Activated CD8-positive, alpha-beta T cell treated with anti-CD3 and anti-CD28 coated beads for 36 hours (primary cell): Measurements from ENCODE around the gene EPRS1. TPM values are rescaled to one million over a fixed set of nuclear protein-coding genes. Genes with fewer than 3 reads are reported as not detected.
A peak's percentile ranks its signal among the peaks of the same experiment; 100 is the strongest.

ENCODE experiments used
- ATAC-seq: fragments of 200-7000 bp; cut with Tn5 transposase; one replicate; pipeline ENCODE4 v1.10.0; 2021; ENCODE audit warnings: mild to moderate bottlenecking, moderate library complexity
- CTCF ChIA-PET: fragments of 350-600 bp; sonication (Branson Sonifier 250); formaldehyde crosslinking; loops from one replicate; lab custom pipeline; 2021; ENCODE audit warnings: antibody characterized with exemption; lab: Charles Lee
- POLR2A ChIA-PET: fragments of 350-600 bp; sonication (Branson Sonifier 250); formaldehyde crosslinking; loops from one replicate; lab custom pipeline; 2021; ENCODE audit warnings: antibody characterized with exemption; lab: Charles Lee
- DNase-seq: peaks from one replicate; pipeline ENCODE4 v3.0.0-alpha.2; 2020
- H3K27ac Mint-ChIP-seq: one replicate; pipeline ENCODE4 v1.8.0; 2021; ENCODE audit warnings: mild to moderate bottlenecking, mixed read lengths
- H3K27me3 Mint-ChIP-seq: one replicate; pipeline ENCODE4 v1.8.0; 2021; ENCODE audit warnings: mixed read lengths
- H3K36me3 Mint-ChIP-seq: one replicate; pipeline ENCODE4 v1.8.0; 2021; ENCODE audit warnings: low read depth, mixed read lengths
- H3K4me1 Mint-ChIP-seq: one replicate; pipeline ENCODE4 v1.8.0; 2021; ENCODE audit warnings: low read depth, mixed read lengths
- H3K4me3 Mint-ChIP-seq: one replicate; pipeline ENCODE4 v1.8.0; 2021; ENCODE audit warnings: mild to moderate bottlenecking, moderate library complexity, mixed read lengths
- H3K9me3 Mint-ChIP-seq: one replicate; pipeline ENCODE4 v1.8.0; 2021; ENCODE audit warnings: mixed read lengths
- intact Hi-C: fragments of 100-400 bp; cut with micrococcal nuclease; formaldehyde crosslinking; loops from one replicate; pipeline ENCODE4 v1.10.0; 2022
- total RNA-seq, 2 experiments: library from RNA; stranded (reverse); gene quantifications; one replicate each; pipeline ENCODE4 v1.2.3, GENCODE V29; 2021
- TF ChIP-seq, protein P1 (sequence below): fragments of 200-600 bp; IDR thresholded peaks from one replicate; pipeline ENCODE4 v1.8.0; 2022; ENCODE audit warnings: antibody characterized with exemption, mild to moderate bottlenecking

Gene EPRS1
- total RNA-seq, 2 experiments from 2014 or later: 200 to 210 TPM

DNA sequence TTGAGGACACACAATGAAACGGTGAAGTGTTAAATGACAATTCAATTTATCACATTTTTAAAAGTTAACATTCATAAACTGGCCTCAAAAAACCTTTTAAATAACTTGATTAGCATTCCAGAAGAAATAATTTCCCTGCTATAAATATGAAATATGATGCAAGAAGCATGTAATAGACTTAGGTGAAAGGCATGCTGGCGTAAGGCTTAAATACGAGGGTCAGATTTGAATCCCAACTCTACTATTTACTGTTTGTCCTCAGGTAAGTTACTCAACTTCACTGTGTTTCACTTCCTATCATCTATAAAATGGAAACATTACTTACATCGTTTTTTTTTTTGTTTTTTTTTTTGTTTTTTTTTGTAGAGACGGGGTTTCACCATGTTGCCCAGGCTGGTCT lies 40.8 kb downstream of the EPRS1 start:
- ChIA-PET POLR2A (no interaction called here), CTCF (no interaction called here)
- ATAC-seq: no peak

DNA sequence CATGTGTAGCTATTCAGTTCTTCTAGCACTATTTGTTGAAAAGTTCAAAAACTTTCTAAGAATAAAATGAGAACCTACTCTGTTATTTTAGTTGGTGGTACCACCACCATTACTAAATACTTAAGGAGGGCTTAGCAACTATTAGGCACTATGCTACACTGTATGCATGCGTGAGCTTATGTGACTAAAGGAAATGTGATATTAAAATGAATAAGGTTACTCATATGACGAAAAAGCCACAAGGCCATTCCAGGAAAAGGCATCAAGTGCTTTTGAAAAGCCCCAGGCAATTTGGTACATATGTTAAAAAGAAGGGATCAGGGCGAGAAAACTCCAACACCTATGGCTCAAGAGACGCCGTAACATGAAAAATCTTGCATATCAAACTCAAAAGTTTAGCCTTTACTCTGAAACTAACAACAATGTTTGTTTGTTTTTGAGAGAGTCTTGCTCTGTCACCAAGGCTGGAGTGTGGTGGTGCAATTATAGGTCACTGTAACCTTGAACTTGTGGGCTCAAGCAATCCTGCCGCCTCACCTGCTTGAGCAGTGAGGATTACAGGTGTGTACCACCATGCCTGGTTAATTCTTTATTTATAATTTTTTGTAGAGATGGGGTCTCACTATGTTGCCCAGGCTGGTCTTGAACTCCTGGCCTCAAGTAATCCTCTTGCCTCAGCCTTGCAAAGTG lies 42.5 kb downstream of the EPRS1 start:
- ChIA-PET CTCF (interaction anchor here (0.8 to 1.3 kb wide), 2 partner anchors 9 to 28 kb away, joined by 3 to 5 read pairs; no protein-coding TSS in a partner anchor), POLR2A (no interaction called here)
- Mint-ChIP-seq H3K4me1 (peaks cover 6% of the 10 kb centered on the region), H3K36me3 (peaks cover 41% of the 10 kb centered on the region), H3K4me3 (no peak overlapping the region), H3K9me3 (no peaks in the 10 kb centered on the region), H3K27me3 (no peaks in the 10 kb centered on the region), H3K27ac (no peak overlapping the region)
- TF ChIP-seq, protein P1, sequence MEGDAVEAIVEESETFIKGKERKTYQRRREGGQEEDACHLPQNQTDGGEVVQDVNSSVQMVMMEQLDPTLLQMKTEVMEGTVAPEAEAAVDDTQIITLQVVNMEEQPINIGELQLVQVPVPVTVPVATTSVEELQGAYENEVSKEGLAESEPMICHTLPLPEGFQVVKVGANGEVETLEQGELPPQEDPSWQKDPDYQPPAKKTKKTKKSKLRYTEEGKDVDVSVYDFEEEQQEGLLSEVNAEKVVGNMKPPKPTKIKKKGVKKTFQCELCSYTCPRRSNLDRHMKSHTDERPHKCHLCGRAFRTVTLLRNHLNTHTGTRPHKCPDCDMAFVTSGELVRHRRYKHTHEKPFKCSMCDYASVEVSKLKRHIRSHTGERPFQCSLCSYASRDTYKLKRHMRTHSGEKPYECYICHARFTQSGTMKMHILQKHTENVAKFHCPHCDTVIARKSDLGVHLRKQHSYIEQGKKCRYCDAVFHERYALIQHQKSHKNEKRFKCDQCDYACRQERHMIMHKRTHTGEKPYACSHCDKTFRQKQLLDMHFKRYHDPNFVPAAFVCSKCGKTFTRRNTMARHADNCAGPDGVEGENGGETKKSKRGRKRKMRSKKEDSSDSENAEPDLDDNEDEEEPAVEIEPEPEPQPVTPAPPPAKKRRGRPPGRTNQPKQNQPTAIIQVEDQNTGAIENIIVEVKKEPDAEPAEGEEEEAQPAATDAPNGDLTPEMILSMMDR: no peak
- ATAC-seq (peak; percentile 47), DNase-seq (no peak)
- intact Hi-C loops: no loop called here

More for the DNA sequence above, 40.8 kb downstream of the EPRS1 start:
- peaks cover 43% of the 10 kb centered on the region for H3K36me3 Mint-ChIP-seq
- H3K4me1 Mint-ChIP-seq: peaks cover 6% of the 10 kb centered on the region
- H3K4me3 Mint-ChIP-seq: no peak overlapping the region
- no peak for DNase-seq
- no peak overlapping the region for H3K27ac Mint-ChIP-seq
- no peaks in the 10 kb centered on the region for H3K9me3 Mint-ChIP-seq
- TF ChIP-seq, protein P1: no peak
- no peaks in the 10 kb centered on the region for H3K27me3 Mint-ChIP-seq
- intact Hi-C loops: no loop called here

DNA sequence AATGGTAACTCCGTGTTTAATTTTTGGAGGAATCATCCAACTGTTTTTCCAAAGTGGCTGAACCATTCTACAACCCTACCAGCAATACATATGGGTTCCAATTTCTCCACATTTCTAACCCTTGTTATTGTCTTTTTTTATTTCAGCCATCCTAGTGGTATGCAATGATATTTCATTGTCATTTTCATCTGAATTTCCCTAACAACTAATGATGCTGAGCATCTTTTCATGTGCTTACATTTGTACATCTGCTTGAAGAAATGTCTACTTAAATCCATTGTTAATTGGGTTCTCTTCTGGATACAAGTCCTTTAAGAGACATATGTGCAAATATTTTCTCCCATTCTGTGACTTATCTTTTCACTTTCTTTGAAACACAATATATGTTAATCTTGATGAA lies 43.3 kb downstream of the EPRS1 start:
- Mint-ChIP-seq H3K36me3 (peaks cover 39% of the 10 kb centered on the region), H3K9me3 (no peaks in the 10 kb centered on the region), H3K4me3 (no peak overlapping the region), H3K27me3 (no peaks in the 10 kb centered on the region), H3K27ac (no peak overlapping the region), H3K4me1 (peaks cover 8% of the 10 kb centered on the region)
- CTCF ChIA-PET: interaction anchor here (0.8 to 1.3 kb wide), 2 partner anchors 9 to 29 kb away, joined by 3 to 5 read pairs; no protein-coding TSS in a partner anchor
- ATAC-seq (no peak), DNase-seq (no peak)
- POLR2A ChIA-PET: no interaction called here
- intact Hi-C loops: no loop called here
- TF ChIP-seq, protein P1: no peak

DNA sequence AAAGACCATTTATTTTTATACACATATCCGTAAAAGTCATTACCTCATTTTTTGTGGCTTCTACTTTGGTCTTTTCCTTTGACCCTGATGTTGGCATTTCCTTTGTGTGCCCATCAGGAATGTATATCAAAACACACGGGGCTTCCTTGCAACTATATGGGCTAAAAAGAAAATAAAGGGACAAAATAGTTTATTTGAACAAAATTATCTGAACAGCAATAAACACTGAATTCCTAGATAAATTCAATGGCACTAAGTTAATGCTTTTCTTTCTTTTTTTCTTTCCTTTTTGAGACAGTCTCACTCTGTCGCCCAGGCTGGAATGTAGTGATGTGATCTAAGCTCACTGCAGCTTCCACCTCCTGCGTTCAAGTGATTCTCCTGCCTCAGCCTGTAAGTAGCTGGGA lies 45.2 kb downstream of the EPRS1 start:
- intact Hi-C loops: no loop called here
- Mint-ChIP-seq H3K9me3 (no peaks in the 10 kb centered on the region), H3K27me3 (no peaks in the 10 kb centered on the region), H3K36me3 (peaks cover 41% of the 10 kb centered on the region), H3K4me3 (no peak overlapping the region), H3K27ac (no peak overlapping the region), H3K4me1 (peaks cover 10% of the 10 kb centered on the region)
- TF ChIP-seq, protein P1: no peak
- POLR2A ChIA-PET: no interaction called here
- ATAC-seq (no peak), DNase-seq (no peak)
- CTCF ChIA-PET: interaction anchor here (0.6 kb wide), 1 partner anchor 9 kb away, joined by 3 read pairs; no protein-coding TSS in a partner anchor

DNA sequence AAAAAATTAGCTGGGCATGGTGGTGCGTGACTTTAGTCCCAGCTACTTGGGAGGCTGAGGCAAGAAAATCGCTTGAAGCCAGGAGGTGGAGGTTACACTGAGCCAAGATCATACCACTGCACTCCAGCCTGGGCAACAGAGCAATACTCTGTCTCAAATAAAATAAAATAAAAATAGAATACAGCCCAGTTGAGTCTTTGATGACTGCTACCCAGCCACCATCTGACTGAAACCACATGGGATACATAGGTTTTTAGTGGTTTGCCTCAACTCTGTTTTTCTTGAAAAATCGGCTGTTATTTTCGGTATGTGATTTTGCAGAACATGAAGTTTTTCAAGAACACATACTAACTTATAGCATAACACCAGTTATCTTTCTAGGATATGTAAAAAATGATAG lies 46.5 kb downstream of the EPRS1 start:
- no peaks in the 10 kb centered on the region for H3K9me3 Mint-ChIP-seq
- ATAC-seq: no peak
- no peaks in the 10 kb centered on the region for H3K27me3 Mint-ChIP-seq
- no peak overlapping the region for H3K4me3 Mint-ChIP-seq
- peaks cover 10% of the 10 kb centered on the region for H3K4me1 Mint-ChIP-seq
- intact Hi-C loops: no loop called here
- ChIA-PET POLR2A (no interaction called here), CTCF (interaction anchor here (1.3 kb wide), 1 partner anchor 33 kb away, joined by 3 read pairs; no protein-coding TSS in a partner anchor)
- no peak overlapping the region for H3K27ac Mint-ChIP-seq
- H3K36me3 Mint-ChIP-seq: peaks cover 46% of the 10 kb centered on the region
- no peak for DNase-seq
- TF ChIP-seq, protein P1: no peak
